Right ventricle myocardium superior (tissue), 1 donor: ENCODE measurements around the gene PPP1R9A. TPM values are rescaled to one million over a fixed set of nuclear protein-coding genes. Genes with fewer than 3 reads are reported as not detected.

Experiments used
- ATAC-seq: fragments of 200-7000 bp; cut with Tn5 transposase; one replicate; pipeline ENCODE4 v1.9.1; 2020; ENCODE audit warnings: mild to moderate bottlenecking; ENCODE audit not compliant: poor library complexity
- DNase-seq: peaks from one replicate; pipeline ENCODE4 v3.0.0-alpha.2; 2020
- intact Hi-C: fragments of 100-400 bp; cut with DNase I; formaldehyde crosslinking; loops from one replicate; pipeline ENCODE4 v1.11.2; 2022
- total RNA-seq: library from RNA; stranded (reverse); fragmentation: NEBNext Ultra II Directional; extraction: Animal tissue kit (Norgen Biotek cat#: 25700); gene quantifications from one replicate; pipeline ENCODE4 v1.2.1, GENCODE V29; 2021
- donor health status: DM: no; HTN: yes; CAD: no; lungs with severe emphysema.

Gene PPP1R9A
- total RNA-seq, 1 donor from 2014 or later, result 22.6 TPM

GRCh38 chr7:95319570-95319969, 412.2 kb downstream of the PPP1R9A start:
- DNase-seq, result no peak
- ATAC-seq, result no peak
- intact Hi-C loops, result no loop called here

DNA sequence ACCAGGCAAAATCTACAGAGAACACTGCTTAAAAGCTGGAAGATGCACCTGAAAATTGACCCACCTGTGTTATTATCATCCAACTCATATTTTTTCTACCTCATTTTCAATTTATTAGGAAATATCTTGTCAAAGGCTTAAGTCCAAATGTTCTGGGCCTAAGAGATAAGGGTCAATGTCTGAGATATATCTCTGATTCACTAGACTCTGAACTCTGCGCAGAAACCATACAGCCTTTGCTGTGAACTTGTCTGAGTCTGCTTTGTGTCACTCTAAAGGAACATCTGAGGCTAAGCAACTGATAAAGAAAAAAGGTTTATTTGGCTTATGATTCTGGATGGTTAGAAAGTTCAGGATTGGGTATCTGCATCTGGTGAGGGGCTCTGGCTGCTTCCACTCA, 413.3 kb downstream of the PPP1R9A start:
- no peak for ATAC-seq
- intact Hi-C loops, result no loop called here
- DNase-seq, result no peak

GRCh38 chr7:95321720-95322119, 414.3 kb downstream of the PPP1R9A start:
- no peak for DNase-seq
- ATAC-seq, result no peak
- intact Hi-C loops, result no loop called here

GRCh38 chr7:95322396-95322795, 415.0 kb downstream of the PPP1R9A start:
- ATAC-seq, result no peak
- no peak for DNase-seq
- intact Hi-C loops, result no loop called here

DNA sequence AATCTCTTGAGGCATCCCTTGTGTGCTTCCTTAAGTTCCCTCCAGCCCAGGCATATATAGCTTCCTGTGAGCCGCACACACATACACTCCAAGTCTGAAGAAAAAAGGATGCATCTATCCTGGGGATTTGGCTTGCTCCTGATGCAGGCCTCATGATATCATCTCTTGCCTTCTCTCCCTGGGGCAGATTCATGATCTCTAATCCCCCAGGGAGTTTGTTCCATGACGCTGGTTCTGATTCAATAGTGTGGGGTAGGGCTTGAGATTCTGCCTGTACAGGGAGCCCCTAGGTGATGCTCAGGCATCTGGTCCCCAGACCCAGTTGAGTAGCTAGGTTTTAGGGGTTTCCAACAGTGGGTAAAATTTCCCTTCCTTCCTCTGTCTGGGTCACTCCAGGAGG, 415.5 kb downstream of the PPP1R9A start:
- intact Hi-C loops, result no loop called here

GRCh38 chr7:95323410-95324129, 416.2 kb downstream of the PPP1R9A start:
- DNase-seq (no peak), ATAC-seq (no peak)
- intact Hi-C loops, result no loop called here

More for the DNA sequence above, 415.5 kb downstream of the PPP1R9A start:
- no peak for DNase-seq
- ATAC-seq, result no peak

DNA sequence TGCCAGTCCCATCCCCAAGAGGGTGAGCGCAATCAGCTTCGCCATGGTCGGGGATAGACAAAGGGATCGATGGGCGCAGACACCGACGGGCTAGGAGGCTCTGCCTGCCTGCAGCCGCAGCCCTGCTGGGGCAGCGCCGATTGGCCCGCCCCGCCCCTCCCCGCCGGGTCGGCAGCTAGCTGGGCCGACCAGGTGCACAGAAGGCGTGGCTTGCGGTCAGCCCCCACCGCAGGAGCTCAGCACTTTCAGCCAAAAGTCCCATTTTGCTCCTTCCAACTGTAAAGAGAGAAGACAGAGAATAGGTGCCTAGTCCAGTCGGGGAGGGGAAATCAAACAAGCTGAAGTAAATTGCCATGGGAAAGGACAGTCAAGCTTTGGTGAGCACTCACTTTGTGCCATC, 417.0 kb downstream of the PPP1R9A start, which contains the start of gene PON1:
Gene PON1, minus strand, starts transcription at position 102 of the 400 bp plus-strand sequence. Its CDS starts 57 bp downstream, at position 45.
- DNase-seq (no peak), ATAC-seq (no peak)
- intact Hi-C loops, result no loop called here

- ATAC-seq (no peak), DNase-seq (no peak)
- intact Hi-C loops, result no loop called here
Measured at GRCh38 chr7:95327356-95327755, 420.0 kb downstream of the PPP1R9A start.

DNA sequence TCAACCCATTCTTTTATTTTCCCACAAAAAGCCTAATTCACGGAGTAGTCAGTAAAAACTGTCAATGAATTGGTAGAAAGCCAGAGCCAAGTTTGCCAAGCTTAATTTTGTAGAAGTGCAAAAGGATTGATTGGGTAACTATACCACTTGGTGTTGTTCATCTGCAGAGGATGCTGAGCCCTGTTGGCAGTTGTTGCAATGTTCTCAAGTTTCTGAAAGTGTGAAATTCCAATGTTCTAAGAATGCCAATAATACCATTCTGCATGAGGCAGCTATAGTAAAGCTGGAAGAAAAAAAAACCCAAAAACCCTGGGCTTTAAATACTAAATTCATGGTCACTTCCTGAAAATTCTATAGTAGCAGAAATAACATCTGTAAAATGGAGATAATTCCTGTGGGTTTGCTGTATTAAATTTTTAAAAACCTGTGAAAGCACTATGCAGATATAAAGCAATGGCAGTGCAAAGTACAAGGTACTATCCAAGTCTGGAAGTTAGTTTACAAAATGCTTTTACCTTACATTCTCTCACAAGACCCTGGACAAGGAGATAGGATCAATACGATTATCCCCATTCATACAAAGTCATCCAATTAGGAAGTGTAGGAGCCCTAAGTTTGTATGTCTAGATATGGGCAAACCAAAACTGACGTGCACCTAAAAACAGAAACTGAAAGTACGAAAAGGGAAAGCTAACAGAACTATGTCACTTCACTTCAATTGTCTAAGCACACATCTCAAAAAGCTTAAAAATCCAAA, 423.0 kb downstream of the PPP1R9A start:
- no peak for DNase-seq
- ATAC-seq, result no peak
- intact Hi-C loops, result no loop called here

GRCh38 chr7:95330961-95331337, 423.6 kb downstream of the PPP1R9A start:
- no peak for ATAC-seq

GRCh38 chr7:95334447-95334846, 427.1 kb downstream of the PPP1R9A start:
- intact Hi-C loops, result no loop called here
- ATAC-seq (no peak), DNase-seq (no peak)

More at GRCh38 chr7:95330961-95331337, 423.6 kb downstream of the PPP1R9A start:
- DNase-seq, result no peak
- intact Hi-C loops, result no loop called here

- intact Hi-C loops, result no loop called here
- ATAC-seq (no peak), DNase-seq (no peak)
Measured at GRCh38 chr7:95335093-95335492, 427.7 kb downstream of the PPP1R9A start.

DNA sequence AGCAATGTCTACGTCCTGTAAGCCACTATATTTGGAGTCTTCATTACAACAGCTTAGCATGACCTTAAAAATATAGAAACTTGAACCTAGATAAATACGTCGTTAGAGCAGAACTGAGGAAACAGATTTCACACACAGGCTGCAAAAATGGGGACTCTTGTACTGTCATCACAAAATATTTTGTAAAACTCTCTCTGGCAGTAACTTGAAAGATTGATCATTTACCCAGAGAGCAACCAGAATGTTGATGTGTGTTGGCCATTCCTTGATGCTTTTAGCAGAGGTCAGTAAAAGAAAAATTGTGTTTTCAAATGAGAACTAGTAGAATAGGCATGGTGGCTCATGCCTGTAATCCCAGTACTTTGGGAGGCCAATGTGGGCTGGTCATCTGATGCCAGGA, 431.4 kb downstream of the PPP1R9A start:
- intact Hi-C loops, result no loop called here
- no peak for ATAC-seq
- no peak for DNase-seq

- DNase-seq (no peak), ATAC-seq (no peak)
- intact Hi-C loops, result no loop called here
Measured at GRCh38 chr7:95340491-95340890, 433.1 kb downstream of the PPP1R9A start.

DNA sequence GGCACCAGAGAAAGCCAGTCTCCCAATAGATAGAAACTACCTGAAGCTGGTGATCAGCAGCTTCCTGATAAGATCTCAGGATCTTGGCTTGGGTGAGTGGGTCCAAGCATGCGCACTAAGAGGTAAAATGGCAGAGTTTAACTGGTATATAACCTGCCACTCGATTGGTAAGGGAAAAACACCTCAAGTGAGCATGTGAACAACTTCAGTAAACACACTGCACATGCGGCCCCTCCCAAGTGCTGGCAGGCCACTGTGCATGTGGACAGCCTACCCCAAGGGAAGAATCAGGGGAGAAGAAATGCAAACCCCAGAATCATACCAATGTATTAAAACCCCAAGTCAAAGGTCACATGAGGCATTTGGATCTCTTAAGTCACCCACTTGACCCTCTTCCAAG, 434.6 kb downstream of the PPP1R9A start:
- intact Hi-C loops, result no loop called here
- DNase-seq, result no peak
- no peak for ATAC-seq

DNA sequence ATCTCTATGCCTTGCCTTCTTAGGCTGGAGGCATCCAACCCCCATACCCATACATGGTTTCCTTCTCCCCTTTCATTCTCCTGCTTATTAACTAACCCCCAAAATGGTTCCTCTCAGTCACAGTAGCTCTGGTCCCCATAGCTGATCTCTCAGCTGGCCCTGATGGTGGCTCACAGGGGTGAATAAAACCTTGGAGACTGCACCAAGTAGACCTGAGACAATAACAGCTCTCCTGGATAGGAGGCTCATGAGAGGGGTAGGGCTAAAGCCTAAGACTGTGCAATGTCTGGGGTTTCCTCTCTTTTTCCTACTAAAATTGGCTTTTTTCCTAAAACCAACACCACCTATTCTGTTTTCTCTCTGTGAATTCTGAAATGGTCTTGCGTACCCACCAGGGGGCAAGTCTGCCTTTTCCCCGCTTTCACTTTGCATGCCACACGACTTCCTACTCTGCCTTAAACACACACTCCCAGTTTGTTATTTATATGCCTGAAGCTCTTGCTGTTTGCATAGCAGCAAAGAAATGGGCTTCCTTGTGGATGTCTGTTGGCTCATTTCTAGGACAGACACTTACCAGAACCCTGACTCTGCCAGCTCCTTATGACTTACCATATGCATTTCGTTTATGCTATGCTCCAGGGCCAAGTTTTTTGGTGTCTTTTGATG, 435.4 kb downstream of the PPP1R9A start:
- intact Hi-C loops, result no loop called here
- ATAC-seq, result no peak

More for the DNA sequence above, 435.4 kb downstream of the PPP1R9A start:
- DNase-seq, result no peak
